Thoracic aorta (tissue), 2 donors: ENCODE results near the gene NRCAM. TPM values are rescaled to one million over a fixed set of nuclear protein-coding genes. Genes with fewer than 3 reads are reported as not detected.

ENCODE experiments used
- ATAC-seq: fragments of 150-250 bp; one replicate; pipeline ENCODE4 v1.8.0; 2017; ENCODE audit warnings: low read depth; ENCODE audit not compliant: insufficient number of reproducible peaks, low FRiP score
- DNase-seq: peaks from one replicate; pipeline ENCODE4 v3.0.0-alpha.2; 2020; ENCODE audit warnings: low spot score
- H3K27ac ChIP-seq, 2 donors: fragments of 200-600 bp; sonication (generic); 1 replicate in 1 of 2; 2 replicates in 1 of 2; pipeline ENCODE4 v1.5.1; 2016; ENCODE audit warnings: mild to moderate bottlenecking in 2 of 2, moderate library complexity in 2 of 2
- H3K27me3 ChIP-seq: fragments of 200-600 bp; sonication (generic); replicated peaks from 2 replicates; pipeline ENCODE4 v1.6.0; 2016; ENCODE audit warnings: mild to moderate bottlenecking; ENCODE audit not compliant: insufficient read depth
- H3K36me3 ChIP-seq: fragments of 200-600 bp; sonication (generic); one replicate; pipeline ENCODE4 v1.5.1; 2016
- H3K4me1 ChIP-seq, 2 donors: fragments of 200-600 bp; sonication (generic); 1 replicate in 1 of 2; 2 replicates in 1 of 2; pipeline versions ENCODE4 v1.5.1 to v1.6.0; 2016; ENCODE audit warnings: low read depth in 2 of 2, mild to moderate bottlenecking in 1 of 2; ENCODE audit not compliant: control insufficient read depth in 1 of 2
- H3K4me3 ChIP-seq: fragments of 200-600 bp; sonication (generic); 2 replicates; pipeline ENCODE4 v1.5.1; 2016; ENCODE audit warnings: mild to moderate bottlenecking
- H3K9me3 ChIP-seq: fragments of 200-600 bp; sonication (generic); 2 replicates; pipeline ENCODE4 v1.5.1; 2016
- CTCF ChIP-seq: fragments of 200-600 bp; sonication (generic); IDR thresholded peaks from one replicate; pipeline ENCODE4 v1.5.1; 2019; ENCODE audit warnings: antibody characterized with exemption
- total RNA-seq, 2 donors: library from RNA; depleted of rRNA; stranded (reverse); fragments of >200 nt; gene quantifications; one replicate each; pipeline versions ENCODE4 v1.1.0 to v1.2.3, GENCODE V29; 2016

The NRCAM gene
- total RNA-seq, 2 donors from 2014 or later, result 2.4 to 3.3 TPM

- H3K36me3 ChIP-seq, result peaks cover 13% of the 10 kb centered on the region
- no peak overlapping the region for H3K27ac ChIP-seq
- TF ChIP-seq CTCF, result no peak
- H3K9me3 ChIP-seq, result no peaks in the 10 kb centered on the region
- ATAC-seq (no peak), DNase-seq (no peak)
- no peaks in the 10 kb centered on the region for H3K4me1 ChIP-seq
- H3K4me3 ChIP-seq, result no peak overlapping the region
- H3K27me3 ChIP-seq, result no peaks in the 10 kb centered on the region
Observed at GRCh38 chr7:108484137-108484536, 27.9 kb upstream of the NRCAM start.

DNA sequence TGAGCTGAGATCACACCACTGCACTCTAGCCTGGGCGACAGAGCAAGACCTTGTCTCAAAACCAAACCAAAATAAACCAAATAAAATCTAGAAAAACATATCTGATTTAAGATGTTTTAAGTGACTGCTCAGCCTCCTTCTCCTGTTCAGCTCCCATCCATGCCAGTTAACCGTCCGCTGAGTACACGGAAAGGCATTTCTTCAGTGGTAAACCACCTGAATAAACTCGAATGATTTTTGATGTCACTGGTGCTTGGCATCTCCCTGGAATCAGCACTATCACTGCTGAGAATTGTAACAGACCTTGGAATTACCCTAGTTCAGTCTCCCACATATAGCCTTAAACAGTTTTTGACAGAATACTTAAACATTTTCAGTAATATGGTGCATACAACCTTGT, 24.1 kb upstream of the NRCAM start:
- Histone ChIP-seq H3K27me3 (no peaks in the 10 kb centered on the region), H3K27ac (no peak overlapping the region), H3K4me1 (no peaks in the 10 kb centered on the region), H3K4me3 (no peak overlapping the region), H3K36me3 (peaks cover 27% of the 10 kb centered on the region), H3K9me3 (no peaks in the 10 kb centered on the region)
- no peak for ATAC-seq
- no peak for DNase-seq
- no peak for TF ChIP-seq CTCF

- Histone ChIP-seq H3K27ac (no peak overlapping the region), H3K4me3 (no peak overlapping the region), H3K9me3 (no peaks in the 10 kb centered on the region), H3K27me3 (no peaks in the 10 kb centered on the region), H3K36me3 (peaks cover 27% of the 10 kb centered on the region), H3K4me1 (no peaks in the 10 kb centered on the region)
- ATAC-seq, result no peak
- TF ChIP-seq CTCF, result no peak
- DNase-seq, result no peak
Observed at GRCh38 chr7:108479751-108480150, 23.5 kb upstream of the NRCAM start.

DNA sequence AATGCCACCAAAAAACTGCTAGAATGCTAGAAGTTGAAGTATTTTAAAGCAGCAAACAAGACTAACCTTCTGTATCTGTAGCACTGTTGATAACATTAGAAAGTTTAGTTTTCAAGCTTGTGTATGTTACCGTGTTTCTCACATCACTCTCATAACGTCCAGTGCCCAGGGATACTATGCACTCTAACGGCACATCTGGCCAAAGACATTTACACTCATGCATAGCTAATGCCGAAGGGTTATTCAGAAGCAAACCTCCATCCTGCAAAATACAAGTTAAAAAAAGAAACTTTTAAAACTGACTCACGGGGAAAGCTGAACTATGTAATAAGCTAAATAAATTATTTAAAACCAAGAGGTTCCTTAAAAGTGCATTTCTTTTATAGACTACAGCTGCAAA, 22.9 kb upstream of the NRCAM start:
- Histone ChIP-seq H3K4me3 (no peak overlapping the region), H3K4me1 (no peaks in the 10 kb centered on the region), H3K27me3 (no peaks in the 10 kb centered on the region), H3K9me3 (no peaks in the 10 kb centered on the region), H3K27ac (no peak overlapping the region), H3K36me3 (peaks cover 27% of the 10 kb centered on the region)
- ATAC-seq (no peak), DNase-seq (no peak)
- TF ChIP-seq CTCF, result no peak

GRCh38 chr7:108468246-108468645, 12.0 kb upstream of the NRCAM start:
- DNase-seq (no peak), ATAC-seq (no peak)
- no peaks in the 10 kb centered on the region for H3K36me3 ChIP-seq
- no peak overlapping the region for H3K27ac ChIP-seq
- no peaks in the 10 kb centered on the region for H3K9me3 ChIP-seq
- no peak for TF ChIP-seq CTCF
- no peaks in the 10 kb centered on the region for H3K27me3 ChIP-seq
- no peak overlapping the region for H3K4me3 ChIP-seq
- H3K4me1 ChIP-seq, result no peaks in the 10 kb centered on the region
